B cell (primary cell): ENCODE measurements around the gene CTLA4. TPM values are rescaled to one million over a fixed set of nuclear protein-coding genes. Genes with fewer than 3 reads are reported as not detected.

Experiments used
- ATAC-seq: fragments of 200-7000 bp; cut with Tn5 transposase; one replicate; pipeline ENCODE4 v1.10.0; 2021; ENCODE audit warnings: low read depth, mild to moderate bottlenecking, moderate number of reproducible peaks, moderate library complexity
- CTCF ChIA-PET: fragments of 350-600 bp; sonication (Branson Sonifier 250); formaldehyde crosslinking; loops from one replicate; lab custom pipeline; 2021; ENCODE audit warnings: antibody characterized with exemption, inconsistent platforms; lab: Charles Lee
- POLR2A ChIA-PET: fragments of 350-600 bp; sonication (Branson Sonifier 250); formaldehyde crosslinking; loops from one replicate; lab custom pipeline; 2021; ENCODE audit warnings: antibody characterized with exemption; lab: Charles Lee
- DNase-seq: peaks from one replicate; pipeline ENCODE4 v3.0.0; 2013
- H2AFZ ChIP-seq: 2 replicates; pipeline ENCODE4 v1.6.1; 2012; ENCODE audit warnings: mild to moderate bottlenecking, low read depth, low read length; ENCODE audit not compliant: insufficient read depth, poor library complexity, severe bottlenecking
- H3K27ac ChIP-seq, 2 donors: 1 replicate in 1 of 2; 2 replicates in 1 of 2; pipeline ENCODE4 v1.5.1; 2012 to 2013; ENCODE audit warnings: low read length in 2 of 2, mild to moderate bottlenecking in 2 of 2, moderate library complexity in 1 of 2
- H3K27me3 ChIP-seq, 4 experiments: fragments of 200-600 bp in 1 of 4; sonication (generic) in 1 of 4; replicated peaks in 1 of 4; 1 replicate in 2 of 4; 2 replicates in 2 of 4; pipeline versions ENCODE4 v1.6.1 to v1.7.0; 2013 to 2016; ENCODE audit warnings: low read length in 3 of 4, mild to moderate bottlenecking in 2 of 4, mixed read lengths in 1 of 4, moderate library complexity in 1 of 4; ENCODE audit not compliant: insufficient read depth in 4 of 4, control insufficient read depth in 3 of 4; ENCODE audit errors: control extremely low read depth in 1 of 4
- H3K36me3 ChIP-seq, 2 experiments: replicated peaks in 1 of 2; 1 replicate in 1 of 2; 2 replicates in 1 of 2; pipeline versions ENCODE4 v1.6.1 to v1.7.1; 2013; ENCODE audit warnings: low read length in 1 of 2; ENCODE audit not compliant: insufficient read depth in 2 of 2, control insufficient read depth in 1 of 2; ENCODE audit errors: control extremely low read depth in 1 of 2, extremely low read depth in 1 of 2
- H3K4me1 ChIP-seq, 2 donors: fragments of 200-600 bp in 1 of 2; sonication (generic) in 1 of 2; 1 replicate in 1 of 2; 2 replicates in 1 of 2; pipeline versions ENCODE4 v1.5.1 to v1.6.1; 2013 to 2017; ENCODE audit warnings: low read length in 2 of 2; ENCODE audit not compliant: control insufficient read depth in 2 of 2, insufficient read depth in 2 of 2
- H3K4me2 ChIP-seq: replicated peaks from 2 replicates; pipeline ENCODE3; 2012; ENCODE audit warnings: mild to moderate bottlenecking, low read depth, low read length; ENCODE audit not compliant: poor library complexity, severe bottlenecking
- H3K4me3 ChIP-seq, 5 experiments: fragments of 200-600 bp in 1 of 5; sonication (generic) in 1 of 5; 1 replicate in 3 of 5; 2 replicates in 2 of 5; pipeline versions ENCODE4 v1.5.1 to v1.7.0; 2011 to 2016; ENCODE audit warnings: low read length in 4 of 5, mild to moderate bottlenecking in 4 of 5, low read depth in 2 of 5, control low read depth in 1 of 5, moderate library complexity in 1 of 5; ENCODE audit not compliant: insufficient read depth in 1 of 5; ENCODE audit errors: control extremely low read depth in 1 of 5, extremely low read depth in 1 of 5
- H3K79me2 ChIP-seq: fragments of 200-600 bp; sonication (generic); one replicate; pipeline ENCODE4 v1.6.0; 2016; ENCODE audit warnings: low read length; ENCODE audit not compliant: control insufficient read depth, insufficient read depth
- H3K9ac ChIP-seq: fragments of 200-600 bp; sonication (generic); 2 replicates; pipeline ENCODE4 v1.6.1; 2017; ENCODE audit warnings: mild to moderate bottlenecking, low read length, moderate library complexity
- H3K9me3 ChIP-seq, 3 donors: one replicate each; pipeline versions ENCODE4 v1.6.1 to v1.7.1; 2013; ENCODE audit warnings: low read length in 2 of 3; ENCODE audit not compliant: control insufficient read depth in 2 of 3, insufficient read depth in 1 of 3; ENCODE audit errors: control extremely low read depth in 1 of 3
- H4K20me1 ChIP-seq: 2 replicates; pipeline ENCODE4 v1.6.0; 2012; ENCODE audit warnings: mild to moderate bottlenecking, low read length; ENCODE audit not compliant: insufficient read depth, control insufficient read depth, poor library complexity, severe bottlenecking
- H3K27ac Mint-ChIP-seq: one replicate; pipeline ENCODE4 v1.8.0; 2021; ENCODE audit warnings: mixed read lengths
- H3K27me3 Mint-ChIP-seq: one replicate; pipeline ENCODE4 v1.8.0; 2021; ENCODE audit warnings: mixed read lengths
- H3K4me1 Mint-ChIP-seq: one replicate; pipeline ENCODE4 v1.8.0; 2021; ENCODE audit warnings: mixed read lengths
- H3K4me3 Mint-ChIP-seq: one replicate; pipeline ENCODE4 v1.8.0; 2021; ENCODE audit warnings: mixed read lengths
- H3K9me3 Mint-ChIP-seq: one replicate; pipeline ENCODE4 v1.8.0; 2022; ENCODE audit warnings: mixed read lengths; ENCODE audit not compliant: insufficient read depth
- CTCF ChIP-seq: fragments of 200-600 bp; IDR thresholded peaks from one replicate; pipeline ENCODE4 v1.8.0; 2022; ENCODE audit warnings: antibody characterized with exemption, mild to moderate bottlenecking
- EZH2 ChIP-seq: IDR thresholded peaks from 2 replicates; pipeline ENCODE4 v1.6.1; 2012; ENCODE audit warnings: borderline replicate concordance, low read depth, mild to moderate bottlenecking, moderate library complexity, low read length; ENCODE audit not compliant: insufficient read depth, poor library complexity, severe bottlenecking
- WGBS: methylation state at CpG from one replicate; pipeline ENCODE4 v1.1.5; 2013; ENCODE audit warnings: missing lambda C conversion rate; ENCODE audit not compliant: insufficient coverage; 5-methylcytosine and 5-hydroxymethylcytosine counted together
- intact Hi-C: fragments of 100-400 bp; cut with micrococcal nuclease; formaldehyde crosslinking; loops from one replicate; pipeline ENCODE4 v1.10.0; 2022
- polyA plus RNA-seq: library from polyadenylated mRNA; depleted of rRNA; stranded (reverse); fragments of >200 nt; gene quantifications from 2 replicates; pipeline ENCODE4 v1.2.3, GENCODE V29; 2012
- total RNA-seq, 2 donors: library from RNA; stranded (reverse); fragments of 120-200 nt in 1 of 2; gene quantifications; 1 replicate in 1 of 2; 2 replicates in 1 of 2; pipeline versions ENCODE4 v1.2.3 to v1.2.4, GENCODE V29; 2013 to 2022

The CTLA4 gene
- total and polyA plus RNA-seq, 2 donors (not counting 1 experiment from before 2014, with no cell fraction given) = 0.30 TPM; not detected in 1

GRCh38 chr2:203894262-203894661 lies 26.7 kb downstream of the CTLA4 start:
- peaks cover 14 to 17% of the 10 kb centered on the region in 2 donors for H3K4me1 ChIP-seq
- no peak overlapping the region for H3K27ac Mint-ChIP-seq
- no peak overlapping the region for H3K9ac ChIP-seq
- ChIA-PET POLR2A (no interaction called here), CTCF (interaction anchor here (0.6 kb wide), 1 partner anchor 56 kb away, joined by 3 read pairs; no protein-coding TSS in a partner anchor)
- no peak overlapping the region for H3K27ac ChIP-seq
- H3K9me3 Mint-ChIP-seq = no peaks in the 10 kb centered on the region
- peaks cover 21% of the 10 kb centered on the region for H3K4me1 Mint-ChIP-seq
- H3K4me3 ChIP-seq = no peak overlapping the region
- peaks cover 0 to 1% (median 0%) of the 10 kb centered on the region in 3 donors for H3K9me3 ChIP-seq
- no peak for DNase-seq
- no peaks in the 10 kb centered on the region for H4K20me1 ChIP-seq
- H3K27me3 Mint-ChIP-seq = peaks cover 18% of the 10 kb centered on the region
- no peak overlapping the region for H3K4me3 Mint-ChIP-seq
- H3K4me2 ChIP-seq = no peak overlapping the region
- H2AFZ ChIP-seq = no peak overlapping the region
- TF ChIP-seq CTCF = no peak
- no peak for TF ChIP-seq EZH2
- no peaks in the 10 kb centered on the region for H3K79me2 ChIP-seq
- peaks cover 0 to 19% (median 2%) of the 10 kb centered on the region in 4 experiments for H3K27me3 ChIP-seq
- ATAC-seq = no peak
- no CpG with 5 or more reads among the region's 1 CpG for WGBS
- no peaks in the 10 kb centered on the region for H3K36me3 ChIP-seq
- intact Hi-C loops = no loop called here

GRCh38 chr2:203897544-203897943 lies 30.0 kb downstream of the CTLA4 start:
- H3K4me1 Mint-ChIP-seq = peaks cover 21% of the 10 kb centered on the region
- H2AFZ ChIP-seq = no peak overlapping the region
- H4K20me1 ChIP-seq = no peaks in the 10 kb centered on the region
- peaks cover 0 to 9% (median 0%) of the 10 kb centered on the region in 4 experiments for H3K27me3 ChIP-seq
- H3K4me3 ChIP-seq = no peak overlapping the region
- H3K27me3 Mint-ChIP-seq = peaks cover 12% of the 10 kb centered on the region
- no peaks in the 10 kb centered on the region for H3K79me2 ChIP-seq
- H3K9me3 Mint-ChIP-seq = peaks cover 8% of the 10 kb centered on the region
- DNase-seq (peak; percentile 39), ATAC-seq (no peak)
- H3K27ac ChIP-seq = no peak overlapping the region
- H3K4me1 ChIP-seq = peaks cover 14 to 17% of the 10 kb centered on the region in 2 donors
- no peak overlapping the region for H3K9ac ChIP-seq
- 38% methylated on average over 1 of the region's 2 CpGs for WGBS
- TF ChIP-seq EZH2 (no peak), CTCF (no peak)
- ChIA-PET CTCF (no interaction called here), POLR2A (no interaction called here)
- H3K27ac Mint-ChIP-seq = no peak overlapping the region
- peaks cover 0 to 13% (median 5%) of the 10 kb centered on the region in 3 donors for H3K9me3 ChIP-seq
- H3K36me3 ChIP-seq = no peaks in the 10 kb centered on the region
- intact Hi-C loops = no loop called here
- no peak overlapping the region for H3K4me3 Mint-ChIP-seq
- peak overlapping the region; percentile 39 for H3K4me2 ChIP-seq
